Ishikawa (cell line): Measurements from ENCODE around the gene MFAP3L.

Experiments
- CEBPB ChIP-seq: IDR thresholded peaks from 2 replicates; pipeline ENCODE4 v1.6.1; 2012
- EP300 ChIP-seq: IDR thresholded peaks from 2 replicates; pipeline ENCODE4 v1.6.1; 2012; ENCODE audit warnings: borderline replicate concordance
- MAX ChIP-seq: IDR thresholded peaks from 2 replicates; pipeline ENCODE4 v1.6.1; 2012
- NFIC ChIP-seq: IDR thresholded peaks from 2 replicates; pipeline ENCODE4 v1.6.1; 2012
- REST ChIP-seq: IDR thresholded peaks from 2 replicates; pipeline ENCODE4 v1.6.1; 2012; ENCODE audit warnings: low read depth, mild to moderate bottlenecking
- TAF1 ChIP-seq: IDR thresholded peaks from 2 replicates; pipeline ENCODE4 v1.6.1; 2012; ENCODE audit warnings: low read depth, mild to moderate bottlenecking
- TCF12 ChIP-seq: IDR thresholded peaks from 2 replicates; pipeline ENCODE4 v1.6.1; 2012; ENCODE audit warnings: low read depth
- ZBTB7A ChIP-seq: IDR thresholded peaks from 2 replicates; pipeline ENCODE4 v1.6.1; 2012; ENCODE audit warnings: low read depth

GRCh38 chr4:169975838-169976796 is 50.1 kb downstream of the MFAP3L start:
- TF ChIP-seq CEBPB (no peak), TAF1 (no peak), MAX (no peak), TCF12 (no peak), ZBTB7A (no peak), REST (no peak), NFIC (no peak), EP300 (no peak)
